Keratinocyte (primary cell): Measurements from ENCODE around the gene HOXB6. TPM values are rescaled to one million over a fixed set of nuclear protein-coding genes. Genes with fewer than 3 reads are reported as not detected.

ENCODE experiments used
- DNase-seq: peaks from one replicate; pipeline ENCODE4 v3.0.0-alpha.2; 2011; ENCODE audit warnings: low read depth, missing footprints, low spot score
- FAIRE-seq: peaks from 2 replicates; lab custom pipeline; 2011; peaks lifted over from hg19 to GRCh38; lab: Jason Lieb, UNC
- H2AFZ ChIP-seq: 2 replicates; pipeline ENCODE4 v1.6.0; 2012; ENCODE audit warnings: low read length, control low read depth, inconsistent platforms; ENCODE audit not compliant: control insufficient read depth
- H3K27ac ChIP-seq: 2 replicates; pipeline ENCODE4 v1.5.1; 2011; ENCODE audit warnings: low read length; ENCODE audit not compliant: control insufficient read depth, insufficient read depth
- H3K27me3 ChIP-seq: 3 replicates; pipeline ENCODE4 v1.6.0; 2011; ENCODE audit warnings: low read length; ENCODE audit not compliant: control insufficient read depth, insufficient read depth; ENCODE audit errors: extremely low read depth
- H3K36me3 ChIP-seq, 2 experiments: 2 replicates in 1 of 2; 3 replicates in 1 of 2; pipeline ENCODE4 v1.5.1; 2011; ENCODE audit warnings: low read length in 2 of 2, mild to moderate bottlenecking in 1 of 2; ENCODE audit not compliant: control insufficient read depth in 2 of 2, insufficient read depth in 2 of 2; ENCODE audit errors: extremely low read depth in 1 of 2
- H3K4me1 ChIP-seq: 3 replicates; pipeline ENCODE4 v1.5.1; 2011; ENCODE audit warnings: low read length; ENCODE audit not compliant: control insufficient read depth, insufficient read depth; ENCODE audit errors: extremely low read depth
- H3K4me2 ChIP-seq: 3 replicates; pipeline ENCODE4 v1.6.0; 2011; ENCODE audit warnings: low read depth, low read length; ENCODE audit not compliant: control insufficient read depth, insufficient read depth; ENCODE audit errors: extremely low read depth
- H3K4me3 ChIP-seq, 3 experiments: fragments of 200-600 bp in 1 of 3; sonication (generic) in 1 of 3; 2 replicates in 2 of 3; 3 replicates in 1 of 3; pipeline ENCODE4 v1.5.1; 2011 to 2016; ENCODE audit warnings: low read length in 3 of 3, mild to moderate bottlenecking in 3 of 3, control low read depth in 2 of 3, inconsistent platforms in 1 of 3, low read depth in 1 of 3, mixed read lengths in 1 of 3, mixed run types in 1 of 3, moderate library complexity in 1 of 3; ENCODE audit not compliant: control insufficient read depth in 2 of 3, insufficient read depth in 2 of 3; ENCODE audit errors: extremely low read depth in 1 of 3
- H3K79me2 ChIP-seq: 2 replicates; pipeline ENCODE4 v1.6.0; 2012; ENCODE audit warnings: low read length; ENCODE audit not compliant: control insufficient read depth, insufficient read depth
- H3K9ac ChIP-seq: 3 replicates; pipeline ENCODE4 v1.6.0; 2011; ENCODE audit warnings: low read length; ENCODE audit not compliant: control insufficient read depth, insufficient read depth; ENCODE audit errors: extremely low read depth
- H3K9me1 ChIP-seq: 3 replicates; pipeline ENCODE4 v1.6.0; 2011; ENCODE audit warnings: low read length; ENCODE audit not compliant: control insufficient read depth, insufficient read depth; ENCODE audit errors: extremely low read depth
- H3K9me3 ChIP-seq: 2 replicates; pipeline ENCODE4 v1.5.1; 2012; ENCODE audit warnings: low read depth, low read length; ENCODE audit not compliant: control insufficient read depth
- H4K20me1 ChIP-seq: 3 replicates; pipeline ENCODE4 v1.6.0; 2011; ENCODE audit warnings: low read length; ENCODE audit not compliant: control insufficient read depth, insufficient read depth; ENCODE audit errors: extremely low read depth
- EZH2 ChIP-seq: IDR thresholded peaks from one replicate; pipeline ENCODE4 v1.6.1; 2012; ENCODE audit warnings: inconsistent platforms, mild to moderate bottlenecking, low read length, moderate library complexity
- dilution Hi-C: fragments of 300-500 bp; cut with MboI; formaldehyde crosslinking; loops from one replicate; pipeline ENCODE4 v1.7.0; 2020; ENCODE audit warnings: low sequenced_read_pairs; ENCODE audit not compliant: extremely low pct_ligation_motif_present
- polyA plus RNA-seq, 5 experiments: library from polyadenylated mRNA; depleted of rRNA in 3 of 5; stranded (reverse) in 3 of 5; stranded (forward) in 1 of 5; unstranded in 1 of 5; fragments of >200 nt; gene quantifications; 1 replicate in 1 of 5; 2 replicates in 3 of 5; 3 replicates in 1 of 5; pipeline versions ENCODE4 v1.2.1 to v1.2.3, GENCODE V29; 2011 to 2012; ENCODE audit warnings: missing spikeins in 2 of 5, low read depth in 1 of 5, low replicate concordance in 1 of 5
- TF ChIP-seq, protein P1 (sequence below), 3 experiments: IDR thresholded peaks in 1 of 3; conservative IDR thresholded peaks in 1 of 3; optimal IDR thresholded peaks in 1 of 3; 2 replicates in 2 of 3; 3 replicates in 1 of 3; pipeline versions ENCODE3 to v1.5.1; 2011; ENCODE audit warnings: low read length in 3 of 3, mild to moderate bottlenecking in 3 of 3, moderate library complexity in 2 of 3, control low read depth in 1 of 3, inconsistent platforms in 1 of 3; ENCODE audit not compliant: insufficient read depth in 2 of 3; ENCODE audit errors: extremely low read depth in 1 of 3

Gene HOXB6
- polyA plus RNA-seq, 1 donor (not counting 4 experiments of a cell fraction or from before 2014, with no cell fraction given): 0.62 TPM

DNA sequence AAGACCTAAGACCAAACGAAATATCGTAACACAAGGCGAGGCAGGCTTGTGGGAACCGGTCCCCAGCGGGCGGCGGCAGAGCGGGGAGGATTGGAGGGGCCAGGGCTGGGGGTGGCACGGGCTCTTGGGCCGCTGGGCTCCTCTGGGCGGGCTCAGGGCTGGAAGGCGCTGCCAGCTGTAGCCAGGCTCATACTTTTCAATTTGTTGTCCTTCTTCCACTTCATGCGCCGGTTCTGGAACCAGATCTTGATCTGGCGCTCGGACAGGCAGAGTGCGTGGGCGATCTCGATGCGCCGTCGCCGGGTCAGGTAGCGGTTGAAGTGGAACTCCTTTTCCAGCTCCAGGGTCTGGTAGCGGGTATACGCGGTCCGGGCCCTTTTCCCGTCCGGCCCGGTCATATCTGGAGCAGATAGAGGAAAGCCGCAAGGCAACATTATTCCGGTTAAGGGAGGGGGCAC is 12.7 kb downstream of the HOXB6 start:
- DNase-seq: no peak
- Histone ChIP-seq H3K27me3 (peaks cover 77% of the 10 kb centered on the region), H4K20me1 (no peaks in the 10 kb centered on the region), H3K4me1 (peaks cover 14% of the 10 kb centered on the region), H3K79me2 (no peaks in the 10 kb centered on the region), H3K4me3 (no peak overlapping the region), H3K27ac (no peak overlapping the region), H3K9me3 (no peaks in the 10 kb centered on the region), H3K9me1 (no peaks in the 10 kb centered on the region), H3K36me3 (peaks cover 0 to 4% of the 10 kb centered on the region in 2 experiments), H3K4me2 (no peak overlapping the region), H3K9ac (no peak overlapping the region), H2AFZ (no peak overlapping the region)
- dilution Hi-C loops: no loop called here
- no peak for FAIRE-seq
- TF ChIP-seq EZH2: no peak
- TF ChIP-seq, protein P1, sequence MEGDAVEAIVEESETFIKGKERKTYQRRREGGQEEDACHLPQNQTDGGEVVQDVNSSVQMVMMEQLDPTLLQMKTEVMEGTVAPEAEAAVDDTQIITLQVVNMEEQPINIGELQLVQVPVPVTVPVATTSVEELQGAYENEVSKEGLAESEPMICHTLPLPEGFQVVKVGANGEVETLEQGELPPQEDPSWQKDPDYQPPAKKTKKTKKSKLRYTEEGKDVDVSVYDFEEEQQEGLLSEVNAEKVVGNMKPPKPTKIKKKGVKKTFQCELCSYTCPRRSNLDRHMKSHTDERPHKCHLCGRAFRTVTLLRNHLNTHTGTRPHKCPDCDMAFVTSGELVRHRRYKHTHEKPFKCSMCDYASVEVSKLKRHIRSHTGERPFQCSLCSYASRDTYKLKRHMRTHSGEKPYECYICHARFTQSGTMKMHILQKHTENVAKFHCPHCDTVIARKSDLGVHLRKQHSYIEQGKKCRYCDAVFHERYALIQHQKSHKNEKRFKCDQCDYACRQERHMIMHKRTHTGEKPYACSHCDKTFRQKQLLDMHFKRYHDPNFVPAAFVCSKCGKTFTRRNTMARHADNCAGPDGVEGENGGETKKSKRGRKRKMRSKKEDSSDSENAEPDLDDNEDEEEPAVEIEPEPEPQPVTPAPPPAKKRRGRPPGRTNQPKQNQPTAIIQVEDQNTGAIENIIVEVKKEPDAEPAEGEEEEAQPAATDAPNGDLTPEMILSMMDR (optimal IDR thresholded peaks at IDR 0.05 in 1 of 3, IDR thresholded peaks at IDR 0.05 in 1 of 3, conservative IDR thresholded peaks at IDR 0.05 in 1 of 3; ENCODE audit: extremely low read depth in 1 of 3, insufficient read depth in 2 of 3, low read length in 3 of 3): no peak

DNA sequence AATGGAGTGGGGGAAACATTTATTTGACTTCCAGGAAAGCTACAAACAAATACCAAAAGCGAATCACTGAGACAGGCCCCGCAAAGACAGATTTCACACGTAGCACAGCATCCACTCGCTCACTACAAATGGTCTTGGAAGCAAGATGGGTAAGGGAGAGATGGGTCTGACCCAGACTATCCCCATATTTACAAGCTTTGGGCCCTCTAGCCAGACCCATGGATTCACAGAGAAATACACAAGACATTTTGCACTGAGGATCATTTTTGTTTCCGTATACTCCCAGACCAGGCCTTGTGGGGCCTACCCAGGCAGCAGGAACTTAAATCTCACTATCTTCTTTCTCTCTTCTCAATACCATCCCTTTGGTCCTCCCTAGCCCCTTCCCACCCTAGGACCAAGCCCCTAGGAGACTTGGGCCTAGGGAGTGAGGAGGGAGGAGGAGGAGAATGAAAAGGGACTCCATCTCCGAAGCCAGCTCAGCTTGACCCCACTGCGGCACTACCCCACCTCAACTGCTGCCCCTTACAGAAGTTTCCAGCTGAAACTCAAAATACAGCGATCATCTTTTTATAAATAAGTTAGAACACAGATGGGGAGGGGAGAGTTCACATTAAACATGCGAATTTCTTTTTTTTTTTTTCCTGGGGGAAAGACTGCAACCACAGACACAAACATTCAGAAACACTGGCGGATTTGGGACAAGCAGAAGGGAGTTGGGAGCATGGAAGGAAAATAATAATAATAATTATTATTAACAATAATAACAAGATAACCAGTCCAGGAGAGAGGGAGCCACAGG is 13.3 kb downstream of the HOXB6 start:
- H3K27me3 ChIP-seq: peaks cover 77% of the 10 kb centered on the region
- no peak overlapping the region for H3K4me2 ChIP-seq
- H3K79me2 ChIP-seq: no peaks in the 10 kb centered on the region
- H3K9ac ChIP-seq: no peak overlapping the region
- no peak for TF ChIP-seq EZH2
- TF ChIP-seq, protein P1 (optimal IDR thresholded peaks at IDR 0.05 in 1 of 3, IDR thresholded peaks at IDR 0.05 in 1 of 3, conservative IDR thresholded peaks at IDR 0.05 in 1 of 3; ENCODE audit: extremely low read depth in 1 of 3, insufficient read depth in 2 of 3, low read length in 3 of 3): no peak
- H3K4me3 ChIP-seq: no peak overlapping the region
- no peaks in the 10 kb centered on the region for H3K9me1 ChIP-seq
- peaks cover 11% of the 10 kb centered on the region for H3K4me1 ChIP-seq
- no peak overlapping the region for H3K27ac ChIP-seq
- H3K9me3 ChIP-seq: no peaks in the 10 kb centered on the region
- H3K36me3 ChIP-seq: peaks cover 0 to 4% of the 10 kb centered on the region in 2 experiments
- no peak for FAIRE-seq
- no peak overlapping the region for H2AFZ ChIP-seq
- DNase-seq: no peak
- no peaks in the 10 kb centered on the region for H4K20me1 ChIP-seq
- dilution Hi-C loops: no loop called here
